Measurements from ENCODE around the gene L3MBTL4.

Gene L3MBTL4

GRCh38 chr18:5980721-5981120, 434.0 kb downstream of the L3MBTL4 start:
- TF ChIP-seq FOXM1 (IDR thresholded peaks at IDR 0.05; ENCODE audit: borderline replicate concordance, low read depth), result no peak
- no peak for TF ChIP-seq EGR1 (IDR thresholded peaks at IDR 0.05)
- TF ChIP-seq RAD21 (IDR thresholded peaks at IDR 0.05; ENCODE audit: low read depth), result no peak
- TF ChIP-seq TEAD4 (IDR thresholded peaks at IDR 0.05), result no peak
- TF ChIP-seq TAF1 (IDR thresholded peaks at IDR 0.05; ENCODE audit: low read depth), result no peak
- TF ChIP-seq REST (IDR thresholded peaks at IDR 0.05; ENCODE audit: low read depth), result no peak
- no peak for TF ChIP-seq NFIC (IDR thresholded peaks at IDR 0.05)
- no peak for TF ChIP-seq EP300 (IDR thresholded peaks at IDR 0.05; ENCODE audit: borderline replicate concordance)
- TF ChIP-seq CREB1 (IDR thresholded peaks at IDR 0.05; ENCODE audit: low read depth), result no peak
- no peak for TF ChIP-seq USF1 (IDR thresholded peaks at IDR 0.05)
- no peak for TF ChIP-seq ZBTB7A (IDR thresholded peaks at IDR 0.05; ENCODE audit: low read depth)
- TF ChIP-seq CEBPB (IDR thresholded peaks at IDR 0.05), result no peak
- TF ChIP-seq MAX (IDR thresholded peaks at IDR 0.05), result no peak
- TF ChIP-seq TCF12 (IDR thresholded peaks at IDR 0.05; ENCODE audit: low read depth), result no peak
- TF ChIP-seq YY1 (IDR thresholded peaks at IDR 0.05; ENCODE audit: low read depth), result no peak

- TF ChIP-seq CREB1 (IDR thresholded peaks at IDR 0.05; ENCODE audit: low read depth), result no peak
- no peak for TF ChIP-seq EP300 (IDR thresholded peaks at IDR 0.05; ENCODE audit: borderline replicate concordance)
- no peak for TF ChIP-seq EGR1 (IDR thresholded peaks at IDR 0.05)
- TF ChIP-seq YY1 (IDR thresholded peaks at IDR 0.05; ENCODE audit: low read depth), result no peak
- TF ChIP-seq TCF12 (IDR thresholded peaks at IDR 0.05; ENCODE audit: low read depth), result no peak
- no peak for TF ChIP-seq USF1 (IDR thresholded peaks at IDR 0.05)
- TF ChIP-seq REST (IDR thresholded peaks at IDR 0.05; ENCODE audit: low read depth), result no peak
- TF ChIP-seq FOXM1 (IDR thresholded peaks at IDR 0.05; ENCODE audit: borderline replicate concordance, low read depth), result no peak
- TF ChIP-seq RAD21 (IDR thresholded peaks at IDR 0.05; ENCODE audit: low read depth), result no peak
- TF ChIP-seq CEBPB (IDR thresholded peaks at IDR 0.05), result no peak
- TF ChIP-seq TAF1 (IDR thresholded peaks at IDR 0.05; ENCODE audit: low read depth), result no peak
- no peak for TF ChIP-seq NFIC (IDR thresholded peaks at IDR 0.05)
- TF ChIP-seq TEAD4 (IDR thresholded peaks at IDR 0.05), result no peak
Measured at GRCh38 chr18:5979971-5980457, 434.7 kb downstream of the L3MBTL4 start.

- TF ChIP-seq TAF1 (IDR thresholded peaks at IDR 0.05; ENCODE audit: low read depth) (no peak), REST (IDR thresholded peaks at IDR 0.05; ENCODE audit: low read depth) (no peak), ZBTB7A (IDR thresholded peaks at IDR 0.05; ENCODE audit: low read depth) (no peak), EP300 (IDR thresholded peaks at IDR 0.05; ENCODE audit: borderline replicate concordance) (no peak), NFIC (IDR thresholded peaks at IDR 0.05) (no peak), TEAD4 (IDR thresholded peaks at IDR 0.05) (no peak), CREB1 (IDR thresholded peaks at IDR 0.05; ENCODE audit: low read depth) (no peak), RAD21 (IDR thresholded peaks at IDR 0.05; ENCODE audit: low read depth) (no peak), MAX (IDR thresholded peaks at IDR 0.05) (no peak), TCF12 (IDR thresholded peaks at IDR 0.05; ENCODE audit: low read depth) (no peak), EGR1 (IDR thresholded peaks at IDR 0.05) (no peak), YY1 (IDR thresholded peaks at IDR 0.05; ENCODE audit: low read depth) (no peak), CEBPB (IDR thresholded peaks at IDR 0.05) (no peak), USF1 (IDR thresholded peaks at IDR 0.05) (no peak), FOXM1 (IDR thresholded peaks at IDR 0.05; ENCODE audit: borderline replicate concordance, low read depth) (no peak)
Measured at GRCh38 chr18:5979176-5979888, 435.4 kb downstream of the L3MBTL4 start.
